A549 (cell line): Measurements from ENCODE around the gene METTL14.

Experiments
- CBX8 ChIP-seq: fragments of 200-600 bp; sonication (generic); IDR thresholded peaks from 2 replicates; pipeline ENCODE4 v1.6.1; 2016
- CTCF ChIP-seq: fragments of >200 bp; sonication (Bioruptor Twin); formaldehyde crosslinking; IDR thresholded peaks from 3 replicates; pipeline ENCODE4 v1.5.1; 2016
- EP300 ChIP-seq, 2 experiments: fragments of >200 bp; sonication (Bioruptor Twin); formaldehyde crosslinking; IDR thresholded peaks; 2 replicates in 1 of 2; 3 replicates in 1 of 2; pipeline ENCODE4 v1.6.1; 2016 to 2017
- FOSL2 ChIP-seq, 2 experiments: fragments of 450-650 bp in 1 of 2; fragments of >200 bp in 1 of 2; sonication (Bioruptor Twin) in 1 of 2; formaldehyde crosslinking; IDR thresholded peaks; 2 replicates each; pipeline versions ENCODE4 v1.5.0 to v1.6.1; 2016 to 2020; ENCODE audit warnings: mild to moderate bottlenecking in 1 of 2, moderate library complexity in 1 of 2
- FOXS1 ChIP-seq: fragments of 250-450 bp; sonication (Bioruptor Pico); IDR thresholded peaks from 2 replicates; pipeline ENCODE4 v1.5.0; 2020; ENCODE audit warnings: mild to moderate bottlenecking, moderate library complexity
- HDAC2 ChIP-seq: fragments of 200-600 bp; sonication (generic); IDR thresholded peaks from 2 replicates; pipeline ENCODE4 v1.6.1; 2016
- NFE2L2 ChIP-seq: fragments of 150-350 bp; conservative IDR thresholded peaks from 2 replicates; pipeline ENCODE4 v1.6.1; 2014; ENCODE audit warnings: low read length
- PBX3 ChIP-seq: IDR thresholded peaks from 2 replicates; pipeline ENCODE4 v1.6.1; 2012
- PHF8 ChIP-seq: fragments of 200-600 bp; sonication (generic); IDR thresholded peaks from 2 replicates; pipeline ENCODE4 v1.6.1; 2016; ENCODE audit warnings: low read depth, mild to moderate bottlenecking, antibody characterized with exemption, moderate library complexity, borderline replicate concordance
- POLR2A ChIP-seq: IDR thresholded peaks from 2 replicates; pipeline ENCODE4 v1.6.1; 2012; ENCODE audit warnings: mild to moderate bottlenecking, low read length
- RAD21 ChIP-seq, 2 experiments: fragments of >200 bp in 1 of 2; sonication (Bioruptor Twin) in 1 of 2; formaldehyde crosslinking in 1 of 2; IDR thresholded peaks in 1 of 2; conservative IDR thresholded peaks in 1 of 2; 2 replicates in 1 of 2; 3 replicates in 1 of 2; pipeline ENCODE4 v1.6.1; 2012 to 2018; ENCODE audit warnings: inconsistent platforms in 1 of 2
- SREBF2 ChIP-seq: fragments of 450-650 bp; IDR thresholded peaks from 2 replicates; pipeline ENCODE4 v1.6.1; 2014; ENCODE audit warnings: mild to moderate bottlenecking, moderate library complexity
- TF ChIP-seq, protein P1 (sequence below): IDR thresholded peaks from 2 replicates; pipeline ENCODE4 v1.6.1; 2012

DNA sequence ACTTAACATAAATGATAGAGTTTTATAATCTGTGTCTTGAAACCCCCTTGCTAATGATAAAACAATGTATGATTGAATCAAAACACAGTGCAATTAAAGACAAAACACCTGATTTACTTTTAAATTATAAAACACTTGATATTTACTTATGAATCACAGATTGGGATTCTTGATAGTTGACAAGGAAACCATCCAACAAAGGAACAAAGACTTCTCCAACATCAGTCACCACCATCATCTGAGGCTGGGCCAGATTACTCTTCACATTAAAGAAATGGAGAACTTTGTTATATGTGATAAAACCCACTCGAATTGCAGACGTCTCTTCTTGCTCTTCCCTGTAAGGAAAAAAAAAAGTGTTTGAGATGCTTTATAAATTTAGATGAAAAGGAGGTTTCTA lies 67.4 kb downstream of the METTL14 start:
- TF ChIP-seq EP300 (IDR thresholded peaks at IDR 0.05) (no peak), CTCF (no peak), NFE2L2 (no peak), PBX3 (no peak), PHF8 (no peak), SREBF2 (no peak), HDAC2 (no peak), CBX8 (no peak), POLR2A (no peak), FOXS1 (CRISPR knock-in tag) (no peak), FOSL2 (IDR thresholded peaks at IDR 0.05) (no peak), FOSL2 (CRISPR knock-in tag; IDR thresholded peaks at IDR 0.05) (no peak), RAD21 (conservative IDR thresholded peaks at IDR 0.05 in 1 of 2, IDR thresholded peaks at IDR 0.05 in 1 of 2) (no peak)
- TF ChIP-seq, protein P1, sequence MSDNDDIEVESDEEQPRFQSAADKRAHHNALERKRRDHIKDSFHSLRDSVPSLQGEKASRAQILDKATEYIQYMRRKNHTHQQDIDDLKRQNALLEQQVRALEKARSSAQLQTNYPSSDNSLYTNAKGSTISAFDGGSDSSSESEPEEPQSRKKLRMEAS = no peak
